ENCODE data around the gene AHCYL2. TPM values are rescaled to one million over a fixed set of nuclear protein-coding genes. Genes with fewer than 3 reads are reported as not detected.

AHCYL2 gene
- total and polyA plus RNA-seq, 2 of the 8 experiments (the other 6 are each of a cell fraction or from before 2014, with no cell fraction given), result 20.7 to 25.4 TPM

DNA sequence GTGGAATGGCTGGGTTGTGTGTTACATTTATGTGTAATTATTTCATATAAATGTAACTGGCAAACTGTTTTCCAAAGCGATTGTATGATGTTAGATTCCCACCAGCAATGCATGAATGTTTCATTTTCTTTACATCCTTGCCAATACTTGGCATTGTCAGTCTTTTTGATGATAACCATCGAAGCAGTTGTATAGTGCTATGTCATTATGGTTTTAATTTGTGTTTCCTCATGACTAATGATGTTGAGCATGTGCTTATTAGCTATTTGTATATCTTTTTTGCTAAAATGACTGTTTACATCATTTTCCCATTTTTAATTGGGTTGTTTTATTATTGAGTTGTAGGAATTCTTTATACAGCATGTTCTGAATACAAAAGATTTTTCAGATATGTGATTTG is 22.3 kb downstream of the AHCYL2 start:
- TF ChIP-seq NANOG (IDR thresholded peaks at IDR 0.05; ENCODE audit: insufficient read depth, low read depth, low read length, poor library complexity, severe bottlenecking) (no peak), SAP30 (IDR thresholded peaks at IDR 0.05; ENCODE audit: insufficient read depth, insufficient replicate concordance, low read length) (no peak), JUN (IDR thresholded peaks at IDR 0.05; ENCODE audit: low read depth, low read length) (no peak), RBBP5 (IDR thresholded peaks at IDR 0.05; ENCODE audit: borderline replicate concordance, low read depth, low read length) (no peak), RFX5 (IDR thresholded peaks at IDR 0.05; ENCODE audit: borderline replicate concordance, low read depth, low read length) (no peak), TEAD4 (IDR thresholded peaks at IDR 0.05; ENCODE audit: low read depth, low read length) (no peak), BRCA1 (IDR thresholded peaks at IDR 0.05; ENCODE audit: low read depth, low read length) (no peak), CREB1 (IDR thresholded peaks at IDR 0.05) (no peak), CEBPB (IDR thresholded peaks at IDR 0.05; ENCODE audit: low read depth, low read length) (no peak)
- FAIRE-seq, result no peak

More for the DNA sequence above, 22.3 kb downstream of the AHCYL2 start:
- H3K36me3 ChIP-seq (ENCODE audit: control insufficient read depth in 2 of 4, insufficient read depth in 4 of 4, low read length in 3 of 4), result no peaks in the 10 kb centered on the region; a peak in 1 of 8 replicates
- no peak overlapping the region for H3K56ac ChIP-seq (replicated peaks; ENCODE audit: insufficient read length, low read depth, low read length)
- no peak overlapping the region for H3K4me3 ChIP-seq (ENCODE audit: extremely low read depth in 1 of 4, insufficient read depth in 2 of 4, low read depth in 3 of 4, low read length in 4 of 4)
- no peaks in the 10 kb centered on the region for H4K20me1 ChIP-seq (replicated peaks in 1 of 2; ENCODE audit: control insufficient read depth in 1 of 2, insufficient read depth in 2 of 2, low read length in 2 of 2)
- CTCF ChIA-PET (ENCODE audit: partially characterized antibody), result interaction anchor here (0.5 to 1.3 kb wide), 5 partner anchors 16 to 29 kb away, joined by 3 to 5 read pairs (median 3); no protein-coding TSS in a partner anchor
- DNase-seq (ENCODE audit: low read depth in 1 of 2, low spot score in 2 of 2), result no peak
- peaks cover 2% of the 10 kb centered on the region; the same call in 1 of the 2 replicates for H3K79me1 ChIP-seq (ENCODE audit: low read depth, low read length)
- no peaks in the 10 kb centered on the region; a peak in 1 of 4 replicates for H3K9me3 ChIP-seq (ENCODE audit: insufficient read depth in 2 of 2, low read depth in 1 of 2, low read length in 1 of 2)
- H3K27me3 ChIP-seq (replicated peaks in 1 of 4; ENCODE audit: control insufficient read depth in 3 of 4, extremely low read depth in 1 of 4, insufficient read depth in 3 of 4, low read length in 3 of 4), result no peaks in the 10 kb centered on the region
- no peak overlapping the region for H3K9ac ChIP-seq (replicated peaks in 1 of 4; ENCODE audit: extremely low read depth in 1 of 4, low read depth in 3 of 4, low read length in 3 of 4)
- no peak overlapping the region for H3K14ac ChIP-seq (ENCODE audit: insufficient read length)
- H2BK5ac ChIP-seq (ENCODE audit: low read depth, low read length), result no peak overlapping the region
- H2BK15ac ChIP-seq (ENCODE audit: low read length), result no peak overlapping the region
- H2BK12ac ChIP-seq (ENCODE audit: low read depth, low read length), result no peak overlapping the region
- H2AK5ac ChIP-seq (ENCODE audit: low read depth, low read length), result no peak overlapping the region
- H4K8ac ChIP-seq (ENCODE audit: extremely low read depth, insufficient read depth, low read length), result no peak overlapping the region
- no peak overlapping the region for H4K5ac ChIP-seq (ENCODE audit: insufficient read length, low read depth, low read length)
- H3K23ac ChIP-seq (ENCODE audit: insufficient read length), result no peak overlapping the region
- H3K23me2 ChIP-seq (ENCODE audit: low read depth, low read length), result no peaks in the 10 kb centered on the region
- POLR2A ChIA-PET (ENCODE audit: partially characterized antibody), result interaction anchor here (1.1 kb wide), 1 partner anchor 22 kb away, joined by 4 read pairs; the partner anchor contains the start of gene AHCYL2
- H3K4me2 ChIP-seq (ENCODE audit: insufficient read depth in 1 of 2, low read depth in 2 of 2, low read length in 2 of 2), result no peak overlapping the region
- no peak overlapping the region for H2BK120ac ChIP-seq (replicated peaks; ENCODE audit: low read depth, low read length)
- no peak overlapping the region for H3K18ac ChIP-seq (ENCODE audit: extremely low read depth, low read length)
- H2AFZ ChIP-seq (ENCODE audit: low read length), result no peak overlapping the region
- no peak overlapping the region for H3K4ac ChIP-seq (replicated peaks; ENCODE audit: insufficient read length, low read depth, low read length)
- no peak overlapping the region for H4K91ac ChIP-seq (replicated peaks; ENCODE audit: insufficient read length, low read length)
- 90% methylated on average over 2 of the region's 2 CpGs; no CpG with 5 or more reads in 1 of the 2 experiments for WGBS, 2 experiments (ENCODE audit: extremely low coverage in 1 of 2, insufficient coverage in 1 of 2, insufficient read length in 1 of 2, insufficient replicate concordance in 2 of 2, low coverage in 1 of 2, low lambda C conversion rate in 2 of 2, missing lambda C conversion rate in 1 of 2)
- peaks cover 0 to 7% (median 2%) of the 10 kb centered on the region in 4 experiments; a peak in 2 of 7 replicates for H3K4me1 ChIP-seq (replicated peaks in 1 of 4; ENCODE audit: control insufficient read depth in 3 of 4, insufficient read depth in 4 of 4, low read length in 3 of 4)
- H3K27ac ChIP-seq (ENCODE audit: low read depth, low read length), result no peak overlapping the region
- no peak overlapping the region for H2BK20ac ChIP-seq (ENCODE audit: low read length)
- peaks cover 0 to 42% of the 10 kb centered on the region in 2 experiments; a peak in 2 of 4 replicates for H3K79me2 ChIP-seq (ENCODE audit: control insufficient read depth in 1 of 2, insufficient read depth in 2 of 2, low read length in 2 of 2)
